Measurements from ENCODE around the gene RAB7A.

The RAB7A gene

GRCh38 chr3:128775241-128775640 lies 49.3 kb downstream of the RAB7A start:
- DNase-seq = no peak
- Histone ChIP-seq H3K27ac (no peak overlapping the region), H3K27me3 (replicated peaks) (no peaks in the 10 kb centered on the region), H3K36me3 (replicated peaks) (no peaks in the 10 kb centered on the region), H3K4me3 (ENCODE audit: low read depth, low read length) (no peak overlapping the region)
- no peak for TF ChIP-seq CTCF (IDR thresholded peaks at IDR 0.05; ENCODE audit: low read depth, low read length, missing control alignments)
- in situ Hi-C loops (cut with HindIII; ENCODE audit: low pct_ligation_motif_present, low sequenced_read_pairs) = loop anchor here (25.0 kb wide), 1 partner anchor 88 kb away; no protein-coding TSS in a partner anchor

GRCh38 chr3:128775906-128776542 lies 50.0 kb downstream of the RAB7A start:
- in situ Hi-C loops (cut with HindIII; ENCODE audit: low pct_ligation_motif_present, low sequenced_read_pairs) = loop anchor here (25.0 kb wide), 1 partner anchor 89 kb away; no protein-coding TSS in a partner anchor
- Histone ChIP-seq H3K27ac (no peak overlapping the region), H3K4me3 (ENCODE audit: low read depth, low read length) (no peak overlapping the region), H3K36me3 (replicated peaks) (no peaks in the 10 kb centered on the region), H3K27me3 (replicated peaks) (no peaks in the 10 kb centered on the region)
- no peak for DNase-seq
- TF ChIP-seq CTCF (IDR thresholded peaks at IDR 0.05; ENCODE audit: low read depth, low read length, missing control alignments) = no peak

- in situ Hi-C loops (cut with HindIII; ENCODE audit: low pct_ligation_motif_present, low sequenced_read_pairs) = loop anchor here (25.0 kb wide), 1 partner anchor 93 kb away; no protein-coding TSS in a partner anchor
- Histone ChIP-seq H3K27ac (no peak overlapping the region), H3K36me3 (replicated peaks) (no peaks in the 10 kb centered on the region), H3K4me3 (ENCODE audit: low read depth, low read length) (no peak overlapping the region), H3K27me3 (replicated peaks) (no peaks in the 10 kb centered on the region)
- no peak for TF ChIP-seq CTCF (IDR thresholded peaks at IDR 0.05; ENCODE audit: low read depth, low read length, missing control alignments)
- no peak for DNase-seq
Measured at GRCh38 chr3:128780101-128780837, 54.3 kb downstream of the RAB7A start.

GRCh38 chr3:128781164-128781563 lies 55.2 kb downstream of the RAB7A start:
- no peaks in the 10 kb centered on the region for H3K36me3 ChIP-seq (replicated peaks)
- H3K27ac ChIP-seq = no peak overlapping the region
- no peak for TF ChIP-seq CTCF (IDR thresholded peaks at IDR 0.05; ENCODE audit: low read depth, low read length, missing control alignments)
- in situ Hi-C loops (cut with HindIII; ENCODE audit: low pct_ligation_motif_present, low sequenced_read_pairs) = loop anchor here (25.0 kb wide), 1 partner anchor 94 kb away; no protein-coding TSS in a partner anchor
- DNase-seq = no peak
- no peak overlapping the region for H3K4me3 ChIP-seq (ENCODE audit: low read depth, low read length)
- H3K27me3 ChIP-seq (replicated peaks) = no peaks in the 10 kb centered on the region

- in situ Hi-C loops (cut with HindIII; ENCODE audit: low pct_ligation_motif_present, low sequenced_read_pairs) = loop anchor here (25.0 kb wide), 1 partner anchor 95 kb away; no protein-coding TSS in a partner anchor
- Histone ChIP-seq H3K27ac (no peak overlapping the region), H3K4me3 (ENCODE audit: low read depth, low read length) (no peak overlapping the region), H3K27me3 (replicated peaks) (no peaks in the 10 kb centered on the region), H3K36me3 (replicated peaks) (no peaks in the 10 kb centered on the region)
- DNase-seq = no peak
- TF ChIP-seq CTCF (IDR thresholded peaks at IDR 0.05; ENCODE audit: low read depth, low read length, missing control alignments) = no peak
Measured at GRCh38 chr3:128782282-128783146, 56.5 kb downstream of the RAB7A start.

All from brain microvascular endothelial cell (primary cell).